Heart right ventricle (tissue), 16 donors: Measurements from ENCODE around the gene TXNRD2. TPM values are rescaled to one million over a fixed set of nuclear protein-coding genes. Genes with fewer than 3 reads are reported as not detected.

Experiments used
- ATAC-seq, 8 donors: fragments of 200-7000 bp; cut with Tn5 transposase; one replicate each; pipeline ENCODE4 v1.9.1; 2020; ENCODE audit warnings: mild to moderate bottlenecking in 8 of 8, moderate library complexity in 8 of 8, moderate number of reproducible peaks in 1 of 8
- DNase-seq, 2 donors: peaks; one replicate each; pipeline ENCODE4 v3.0.0-alpha.2; 2020
- H3K27ac ChIP-seq, 10 donors: fragments of 200-600 bp; sonication (generic) in 2 of 10; one replicate each; pipeline versions ENCODE4 v1.5.0 to v1.8.0; 2020 to 2022; ENCODE audit warnings: mild to moderate bottlenecking in 3 of 10
- H3K27me3 ChIP-seq, 7 donors: fragments of 200-600 bp; one replicate each; pipeline ENCODE4 v1.8.0; 2021 to 2022; ENCODE audit warnings: mild to moderate bottlenecking in 2 of 7
- H3K36me3 ChIP-seq, 9 donors: fragments of 200-600 bp; sonication (generic) in 1 of 9; one replicate each; pipeline versions ENCODE4 v1.5.0 to v1.8.0; 2020 to 2022; ENCODE audit warnings: mild to moderate bottlenecking in 2 of 9
- H3K4me1 ChIP-seq, 9 donors: fragments of 200-600 bp; sonication (generic) in 1 of 9; one replicate each; pipeline versions ENCODE4 v1.5.0 to v1.8.0; 2020 to 2022; ENCODE audit warnings: mild to moderate bottlenecking in 4 of 9
- H3K4me3 ChIP-seq, 10 donors: fragments of 200-600 bp; sonication (generic) in 2 of 10; one replicate each; pipeline versions ENCODE4 v1.5.0 to v1.8.0; 2020 to 2022; ENCODE audit warnings: mild to moderate bottlenecking in 7 of 10, moderate library complexity in 2 of 10
- H3K9me3 ChIP-seq, 11 donors: fragments of 200-600 bp in 10 of 11; sonication (generic) in 2 of 11; one replicate each; pipeline versions ENCODE4 v1.5.0 to v1.8.0; 2013 to 2022; ENCODE audit warnings: mild to moderate bottlenecking in 2 of 11, control low read depth in 1 of 11, moderate library complexity in 1 of 11
- CTCF ChIP-seq, 9 donors: fragments of 200-600 bp; sonication (generic) in 2 of 9; IDR thresholded peaks; one replicate each; pipeline versions ENCODE4 v1.5.0 to v1.8.0; 2021 to 2022; ENCODE audit warnings: antibody characterized with exemption in 9 of 9, mild to moderate bottlenecking in 5 of 9, moderate library complexity in 1 of 9
- WGBS, 2 donors: extraction: QIAGEN DNeasy Blood & Tissue Kit; methylation state at CpG; one replicate each; pipeline ENCODE4 v1.1.7; 2013; ENCODE audit warnings: inconsistent platforms in 1 of 2; 5-methylcytosine and 5-hydroxymethylcytosine counted together
- intact Hi-C, 10 donors: fragments of 100-400 bp; cut with DNase I; formaldehyde crosslinking; loops; one replicate each; pipeline versions ENCODE4 v1.11.1 to v1.14.2; 2022
- long read RNA-seq, 3 donors: library from polyadenylated mRNA; unstranded; transcript quantifications; one replicate each; pipeline ENCODE4 v2.0.0, GENCODE V29; 2020 to 2021
- polyA plus RNA-seq, 2 donors: library from polyadenylated mRNA; stranded (reverse); fragments of 200-250 nt; gene quantifications; one replicate each; pipeline ENCODE4 v1.2.3, GENCODE V29; 2013
- total RNA-seq, 10 donors: library from RNA; stranded (reverse); fragmentation: NEBNext Ultra II Directional in 3 of 10; extraction: Animal tissue kit (Norgen Biotek cat#: 25700) in 3 of 10; gene quantifications; one replicate each; pipeline versions ENCODE4 v1.2.1 to v1.2.4, GENCODE V29; 2021 to 2023
- donor health status: Arrhythmogenic right ventricular cardiomyopathy.
- donor health status: ischemic (EF 13 %, LVEDD 7.1; RV severe dilation, severe dysfunction).
- donor health status: healthy with polysubstance abuse.
- donor health status: DM: no; HTN: yes; CAD: no.
- donor health status: DM: no; HTN: no; CAD: no.
- donor health status: ischemic (EF 25% LVEDD 6.9; RV normal size, moderate dysfunction).
- donor health status: ischemic (EF 25% LVEDD 5.7; RV mildly dilated, moderate dysfunction).
- donor health status: healthy.
- donor health status: DM: yes; HTN: yes; CAD: no.
- donor health status: Ischemic cardiomyopathy.
- donor health status: ischemic (EF 35%, LVEDD 5.7; RV mildly dilated, moderate dysfunction).
- donor health status: nonischemic (EF 11% LVEDD 7.7; RV severe dilation, severe dysfunction).
- donor health status: DM: yes; HTN: yes; CAD: no.
- donor health status: PGD.
- donor health status: ischemic (EF 29% LVEDD 5.4; RV normal size, mild dysfunction).
- donor health status: nonischemic (EF 23%, LVEDD 6.1; RV moderate dilation, normal function).

TXNRD2 gene
- 10 to 100 TPM; 28.5 to 59.9 (median 35.0) TPM for total RNA-seq
- polyA plus RNA-seq, result 100 to 1,000 TPM in 1 of 2 donors, 10 to 100 TPM in 1; 25.8 to 103 TPM
- long read RNA-seq, donor 1, partial matches to known transcripts, result 4 of 55 reads
- long read RNA-seq, donor 1, other reads (novel, unspliced or antisense), result 49 of 55 reads
- long read RNA-seq, donor 2, partial matches to known transcripts, result 5 of 61 reads
- long read RNA-seq, donor 2, other reads (novel, unspliced or antisense), result 54 of 61 reads
- long read RNA-seq, donor 3, partial matches to known transcripts, result 8 of 48 reads
- long read RNA-seq, donor 3, other reads (novel, unspliced or antisense), result 38 of 48 reads

GRCh38 chr22:19941365-19942082 lies at the start of gene TXNRD2, which contains the start of gene COMT:
Gene TXNRD2, minus strand, starts transcription at chr22:19941818. Its CDS starts 15 bp downstream, at chr22:19941803.
Gene COMT, plus strand, starts transcription at chr22:19941772. Its CDS starts 20,755 bp downstream, at chr22:19962527.
- WGBS, 2 donors, result 0 to 1% methylated on average over 57 to 62 of the region's 63 CpGs
- intact Hi-C loops, result no loop called here
- peaks cover 15 to 54% (median 35%) of the 10 kb centered on the region in 9 donors for H3K4me1 ChIP-seq
- no peaks in the 10 kb centered on the region for H3K9me3 ChIP-seq
- ATAC-seq (peak; percentile 80 to 93 (median 88)), DNase-seq (peak; percentile 65 to 80)
- TF ChIP-seq CTCF (IDR thresholded peaks at IDR 0.05), result peak in 1 of 9 donors; percentile 19
- peak within 1 kb of the TSS; percentile 68 to 97 (median 88) for H3K4me3 ChIP-seq
- peaks cover 0 to 11% (median 0%) of the 10 kb centered on the region in 9 donors for H3K36me3 ChIP-seq
- no peaks in the 10 kb centered on the region for H3K27me3 ChIP-seq
- H3K27ac ChIP-seq, result peak within 1 kb of the TSS; percentile 85 to 98 (median 95)

DNA sequence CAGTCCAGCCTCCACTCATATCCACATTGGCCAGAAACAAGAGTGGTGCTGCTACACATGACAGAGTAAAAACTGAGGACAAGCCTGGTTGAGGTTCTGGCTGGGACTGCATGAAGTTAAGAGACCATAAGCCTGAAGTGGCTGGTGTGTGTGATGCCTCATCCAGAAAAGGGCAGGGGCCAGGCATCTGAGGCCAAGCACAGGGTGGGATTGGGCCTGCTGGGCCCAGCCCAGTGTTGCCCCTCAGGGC lies 49.7 kb upstream of the TXNRD2 start:
- ATAC-seq, result no peak
- TF ChIP-seq CTCF (IDR thresholded peaks at IDR 0.05), result no peak
- Histone ChIP-seq H3K9me3 (no peaks in the 10 kb centered on the region), H3K36me3 (no peaks in the 10 kb centered on the region), H3K27me3 (no peaks in the 10 kb centered on the region), H3K4me1 (peaks cover 7 to 63% (median 31%) of the 10 kb centered on the region in 9 donors), H3K4me3 (no peak overlapping the region), H3K27ac (peak overlapping the region in 6 of 10 donors; percentile 0 to 30 (median 10))
- DNase-seq, result no peak
- intact Hi-C loops, result no loop called here

GRCh38 chr22:19990609-19991394 lies 49.2 kb upstream of the TXNRD2 start:
- intact Hi-C loops, result no loop called here
- H3K27me3 ChIP-seq, result no peaks in the 10 kb centered on the region
- no peak for TF ChIP-seq CTCF (IDR thresholded peaks at IDR 0.05)
- DNase-seq (peak in 1 of 2 donors; percentile 11), ATAC-seq (no peak)
- H3K4me3 ChIP-seq, result no peak overlapping the region
- H3K36me3 ChIP-seq, result no peaks in the 10 kb centered on the region
- peak overlapping the region in 4 of 10 donors; percentile 9 to 30 (median 14) for H3K27ac ChIP-seq
- no peaks in the 10 kb centered on the region for H3K9me3 ChIP-seq
- 87 to 88% methylated on average over 20 of the region's 20 CpGs for WGBS, 2 donors
- peaks cover 9 to 66% (median 37%) of the 10 kb centered on the region in 9 donors for H3K4me1 ChIP-seq

GRCh38 chr22:19990188-19990587 lies 48.6 kb upstream of the TXNRD2 start:
- peak in 1 of 2 donors; percentile 1 for DNase-seq
- no peak overlapping the region for H3K27ac ChIP-seq
- H3K9me3 ChIP-seq, result no peaks in the 10 kb centered on the region
- H3K4me3 ChIP-seq, result no peak overlapping the region
- no peak for TF ChIP-seq CTCF (IDR thresholded peaks at IDR 0.05)
- no peaks in the 10 kb centered on the region for H3K27me3 ChIP-seq
- intact Hi-C loops, result no loop called here
- no peak for ATAC-seq
- H3K4me1 ChIP-seq, result peaks cover 15 to 66% (median 43%) of the 10 kb centered on the region in 9 donors
- H3K36me3 ChIP-seq, result no peaks in the 10 kb centered on the region
- 50 to 53% methylated on average over 2 of the region's 2 CpGs for WGBS, 2 donors
